Measurements from ENCODE around the gene NOP53. TPM values are rescaled to one million over a fixed set of nuclear protein-coding genes. Genes with fewer than 3 reads are reported as not detected.
A peak's percentile ranks its signal among the peaks of the same experiment; 100 is the strongest.

Gene NOP53
- total RNA-seq, 2 donors from 2014 or later, result 436 to 761 TPM

DNA sequence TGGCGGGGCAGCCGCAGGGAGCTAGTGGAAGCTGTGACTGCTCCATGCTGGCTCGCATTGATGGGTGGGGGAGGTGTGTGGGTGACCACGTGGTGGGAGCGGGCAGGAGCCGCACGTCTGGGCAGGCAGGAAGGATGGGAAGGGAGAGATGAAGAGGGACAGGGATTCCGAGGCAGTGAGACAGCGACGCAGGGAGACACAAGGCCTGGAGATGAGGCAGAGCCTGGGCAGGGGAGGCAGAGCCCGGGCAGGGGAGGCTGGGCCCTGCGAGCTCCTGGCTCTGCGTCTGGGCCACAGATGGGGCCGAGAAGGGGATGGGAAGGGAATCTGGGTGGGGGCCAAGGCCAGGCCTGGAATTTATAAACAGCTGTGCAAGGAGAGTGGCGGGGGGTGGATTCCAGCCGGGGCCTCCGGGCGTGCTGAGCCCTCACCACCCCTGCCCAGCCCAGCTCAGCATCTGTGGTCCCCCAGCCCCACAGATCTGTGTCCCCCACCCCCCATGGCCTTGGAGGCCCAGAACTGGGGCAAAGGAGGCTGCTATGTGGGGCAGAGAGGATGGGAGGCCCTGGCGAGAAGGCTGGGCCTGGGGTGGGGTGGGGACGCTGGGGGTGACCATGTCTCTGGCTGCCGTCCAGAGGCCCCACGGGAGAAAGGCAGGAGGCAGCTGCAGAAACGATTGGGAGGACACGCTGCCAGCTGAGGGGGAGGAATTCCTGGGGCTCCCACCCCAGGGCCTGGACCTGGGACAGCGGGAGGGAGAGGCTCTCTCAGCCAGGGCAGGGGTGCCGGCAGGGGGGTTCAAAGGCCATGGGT, 26.1 kb upstream of the NOP53 start:
- intact Hi-C loops (cut with DNase I), result no loop called here
- TF ChIP-seq POLR2A (IDR thresholded peaks at IDR 0.05), result peak in 1 of 3 donors; percentile 16
- TF ChIP-seq, protein P1, sequence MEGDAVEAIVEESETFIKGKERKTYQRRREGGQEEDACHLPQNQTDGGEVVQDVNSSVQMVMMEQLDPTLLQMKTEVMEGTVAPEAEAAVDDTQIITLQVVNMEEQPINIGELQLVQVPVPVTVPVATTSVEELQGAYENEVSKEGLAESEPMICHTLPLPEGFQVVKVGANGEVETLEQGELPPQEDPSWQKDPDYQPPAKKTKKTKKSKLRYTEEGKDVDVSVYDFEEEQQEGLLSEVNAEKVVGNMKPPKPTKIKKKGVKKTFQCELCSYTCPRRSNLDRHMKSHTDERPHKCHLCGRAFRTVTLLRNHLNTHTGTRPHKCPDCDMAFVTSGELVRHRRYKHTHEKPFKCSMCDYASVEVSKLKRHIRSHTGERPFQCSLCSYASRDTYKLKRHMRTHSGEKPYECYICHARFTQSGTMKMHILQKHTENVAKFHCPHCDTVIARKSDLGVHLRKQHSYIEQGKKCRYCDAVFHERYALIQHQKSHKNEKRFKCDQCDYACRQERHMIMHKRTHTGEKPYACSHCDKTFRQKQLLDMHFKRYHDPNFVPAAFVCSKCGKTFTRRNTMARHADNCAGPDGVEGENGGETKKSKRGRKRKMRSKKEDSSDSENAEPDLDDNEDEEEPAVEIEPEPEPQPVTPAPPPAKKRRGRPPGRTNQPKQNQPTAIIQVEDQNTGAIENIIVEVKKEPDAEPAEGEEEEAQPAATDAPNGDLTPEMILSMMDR (IDR thresholded peaks at IDR 0.05), result no peak
- ATAC-seq, result peak; percentile 62
- peak overlapping the region; percentile 67 to 83 (median 77) for H3K27ac ChIP-seq
- no peaks in the 10 kb centered on the region for H3K36me3 ChIP-seq (replicated peaks in 1 of 2; ENCODE audit: insufficient read depth in 1 of 2, low read depth in 2 of 2)
- H3K27me3 ChIP-seq, result no peaks in the 10 kb centered on the region
- peak; percentile 65 to 91 (median 81) for DNase-seq
- H3K9me3 ChIP-seq, result no peaks in the 10 kb centered on the region
- no peak overlapping the region for H3K4me3 ChIP-seq
- H3K4me1 ChIP-seq, result peaks cover 37% of the 10 kb centered on the region
- 19 to 23% methylated on average over 16 to 25 of the region's 26 CpGs for WGBS, 2 donors

DNA sequence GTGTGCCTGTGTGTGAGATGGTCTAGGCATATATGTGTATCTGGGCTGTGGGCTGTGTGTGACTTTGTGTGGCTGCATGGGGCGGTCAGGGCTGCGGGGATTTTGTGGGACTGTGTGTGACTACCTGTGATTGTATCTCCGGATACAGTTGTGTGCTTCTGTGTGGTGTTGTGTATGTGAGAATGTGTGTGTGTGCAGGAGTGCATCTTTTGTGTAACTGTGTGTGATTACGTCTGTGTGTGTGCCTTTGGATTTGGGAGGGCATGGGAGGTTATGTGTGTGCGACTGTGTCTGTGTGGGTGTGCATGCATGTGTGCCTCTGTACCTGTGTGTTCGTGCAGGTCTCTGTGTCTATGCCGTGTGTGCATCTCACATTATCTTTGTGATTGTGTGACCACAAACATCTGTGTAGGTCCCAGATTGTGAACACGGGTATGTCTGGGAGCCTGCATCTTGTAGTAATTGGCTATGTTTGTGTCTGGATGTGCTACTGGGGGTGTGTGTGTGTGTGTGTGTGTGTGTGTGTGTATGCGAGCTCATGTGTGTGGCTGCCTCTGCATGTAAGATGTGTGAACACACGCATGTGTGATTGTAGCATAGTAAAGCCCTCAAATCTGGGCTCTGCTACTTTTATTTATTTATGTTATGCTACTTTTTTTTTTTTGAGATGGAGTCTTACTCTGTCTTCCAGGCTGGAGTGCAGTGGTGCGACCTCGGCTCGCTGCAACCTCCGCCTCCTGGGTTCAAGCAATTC, 24.5 kb upstream of the NOP53 start:
- ATAC-seq (no peak), DNase-seq (no peak)
- intact Hi-C loops (cut with DNase I), result no loop called here
- Histone ChIP-seq H3K9me3 (no peaks in the 10 kb centered on the region), H3K27ac (peak overlapping the region in 1 of 4 donors; percentile 77), H3K36me3 (replicated peaks in 1 of 2; ENCODE audit: insufficient read depth in 1 of 2, low read depth in 2 of 2) (no peaks in the 10 kb centered on the region), H3K4me1 (peaks cover 33% of the 10 kb centered on the region), H3K4me3 (no peak overlapping the region), H3K27me3 (no peaks in the 10 kb centered on the region)
- 85 to 87% methylated on average over 9 to 14 of the region's 14 CpGs for WGBS, 2 donors
- TF ChIP-seq, protein P1 (IDR thresholded peaks at IDR 0.05), result no peak
- TF ChIP-seq POLR2A (IDR thresholded peaks at IDR 0.05), result no peak

DNA sequence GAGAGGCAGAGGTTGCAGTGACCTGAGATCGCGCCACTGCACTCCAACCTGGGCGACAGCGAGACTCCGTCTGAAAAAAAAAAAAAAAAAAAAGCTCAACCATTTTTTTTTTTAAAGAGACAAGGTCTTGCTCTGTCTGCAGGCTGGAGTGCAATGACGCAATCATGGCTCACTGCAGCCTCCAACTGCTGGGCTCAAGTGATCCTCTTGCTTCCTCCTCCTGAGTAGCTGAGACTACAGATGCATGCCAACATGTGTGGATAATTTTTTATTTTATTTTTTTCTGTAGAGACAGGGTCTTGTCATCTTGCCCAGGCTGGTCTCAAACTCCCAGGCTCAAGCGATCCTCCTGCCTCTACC, 21.8 kb upstream of the NOP53 start:
- DNase-seq (peak; percentile 71 to 89 (median 82)), ATAC-seq (peak; percentile 65)
- WGBS, 2 donors, result 13 to 41% methylated on average over 7 of the region's 7 CpGs
- Histone ChIP-seq H3K36me3 (replicated peaks in 1 of 2; ENCODE audit: insufficient read depth in 1 of 2, low read depth in 2 of 2) (no peaks in the 10 kb centered on the region), H3K4me1 (peaks cover 39% of the 10 kb centered on the region), H3K9me3 (no peaks in the 10 kb centered on the region), H3K27ac (peak overlapping the region in 3 of 4 donors; percentile 21 to 64 (median 27)), H3K27me3 (no peaks in the 10 kb centered on the region), H3K4me3 (no peak overlapping the region)
- TF ChIP-seq POLR2A (IDR thresholded peaks at IDR 0.05), result no peak
- TF ChIP-seq, protein P1 (IDR thresholded peaks at IDR 0.05), result no peak
- intact Hi-C loops (cut with DNase I), result no loop called here

DNA sequence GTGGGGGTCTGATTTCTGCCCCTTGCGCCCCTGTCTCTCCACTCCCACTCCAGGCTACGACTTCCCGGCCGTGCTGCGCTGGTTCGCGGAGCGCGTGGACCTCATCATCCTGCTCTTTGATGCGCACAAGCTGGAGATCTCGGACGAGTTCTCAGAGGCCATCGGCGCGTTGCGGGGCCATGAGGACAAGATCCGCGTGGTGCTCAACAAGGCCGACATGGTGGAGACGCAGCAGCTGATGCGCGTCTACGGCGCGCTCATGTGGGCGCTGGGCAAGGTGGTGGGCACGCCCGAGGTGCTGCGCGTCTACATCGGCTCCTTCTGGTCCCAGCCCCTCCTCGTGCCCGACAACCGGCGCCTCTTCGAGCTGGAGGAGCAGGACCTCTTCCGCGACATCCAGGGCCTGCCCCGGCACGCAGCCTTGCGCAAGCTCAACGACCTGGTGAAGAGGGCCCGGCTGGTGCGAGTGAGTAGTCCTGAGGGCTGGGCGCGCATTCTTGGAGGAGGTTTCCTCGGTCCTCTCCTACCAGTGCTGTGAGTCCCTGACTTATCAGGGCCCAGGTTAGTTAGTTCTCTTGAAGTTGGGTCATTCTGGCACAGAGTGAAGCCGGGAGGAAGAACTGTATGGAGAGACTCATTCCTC, 19.5 kb upstream of the NOP53 start:
- Histone ChIP-seq H3K27ac (no peak overlapping the region), H3K4me1 (peaks cover 47% of the 10 kb centered on the region), H3K27me3 (no peaks in the 10 kb centered on the region), H3K36me3 (replicated peaks in 1 of 2; ENCODE audit: insufficient read depth in 1 of 2, low read depth in 2 of 2) (no peaks in the 10 kb centered on the region), H3K4me3 (no peak overlapping the region), H3K9me3 (no peaks in the 10 kb centered on the region)
- 88 to 91% methylated on average over 28 to 48 of the region's 48 CpGs for WGBS, 2 donors
- TF ChIP-seq POLR2A (IDR thresholded peaks at IDR 0.05), result no peak
- TF ChIP-seq, protein P1 (IDR thresholded peaks at IDR 0.05), result no peak
- DNase-seq (no peak), ATAC-seq (no peak)
- intact Hi-C loops (cut with DNase I), result no loop called here

Data from body of pancreas (tissue), 4 donors.